Umbilical cord (tissue), 2 donors: ENCODE measurements around the gene LAMB3. TPM values are rescaled to one million over a fixed set of nuclear protein-coding genes. Genes with fewer than 3 reads are reported as not detected.

Experiments used
- DNase-seq: peaks from one replicate; pipeline ENCODE4 v3.0.0-alpha.2; 2015; ENCODE audit warnings: low spot score
- total RNA-seq: library from RNA; depleted of rRNA; stranded (reverse); fragments of >200 nt; gene quantifications from one replicate; pipeline ENCODE4 v1.2.3, GENCODE V29; 2014; ENCODE audit warnings: low replicate concordance; ENCODE audit not compliant: insufficient read depth

LAMB3 gene
- total RNA-seq, 1 donor from 2014 or later, result 16.1 TPM

- no peak for DNase-seq
These were observed 18.1 kb downstream of the LAMB3 start for GRCh38 chr1:209634005-209634737.

GRCh38 chr1:209633335-209633997, 18.8 kb downstream of the LAMB3 start:
- no peak for DNase-seq

GRCh38 chr1:209630383-209631225, 21.6 kb downstream of the LAMB3 start:
- DNase-seq, result no peak

- no peak for DNase-seq
These were observed 22.4 kb downstream of the LAMB3 start for GRCh38 chr1:209629621-209630382.

- peak; percentile 36 for DNase-seq
These were observed 23.5 kb downstream of the LAMB3 start for GRCh38 chr1:209628618-209629299.

- DNase-seq, result peak; percentile 73
These were observed 24.5 kb downstream of the LAMB3 start for GRCh38 chr1:209627732-209628196.

GRCh38 chr1:209627027-209627731, 25.0 kb downstream of the LAMB3 start:
- DNase-seq, result no peak

- DNase-seq, result no peak
These were observed 25.7 kb downstream of the LAMB3 start for GRCh38 chr1:209626346-209627026.

GRCh38 chr1:209625791-209626285, 26.4 kb downstream of the LAMB3 start:
- DNase-seq, result no peak

GRCh38 chr1:209624558-209625549, 27.4 kb downstream of the LAMB3 start:
- no peak for DNase-seq

GRCh38 chr1:209622841-209623829, 29.1 kb downstream of the LAMB3 start:
- DNase-seq, result no peak

GRCh38 chr1:209621741-209622655, 30.2 kb downstream of the LAMB3 start:
- no peak for DNase-seq

- DNase-seq, result no peak
These were observed 30.9 kb downstream of the LAMB3 start for GRCh38 chr1:209621286-209621685.

GRCh38 chr1:209620487-209620884, 31.7 kb downstream of the LAMB3 start:
- DNase-seq, result peak; percentile 6

GRCh38 chr1:209619696-209620486, 32.3 kb downstream of the LAMB3 start:
- DNase-seq, result no peak
